ENCODE data around the gene SERTM2. TPM values are rescaled to one million over a fixed set of nuclear protein-coding genes. Genes with fewer than 3 reads are reported as not detected.

Gene SERTM2
- total RNA-seq, 6 experiments from 2014 or later, result 0.06 to 29.1 (median 0.25) TPM

DNA sequence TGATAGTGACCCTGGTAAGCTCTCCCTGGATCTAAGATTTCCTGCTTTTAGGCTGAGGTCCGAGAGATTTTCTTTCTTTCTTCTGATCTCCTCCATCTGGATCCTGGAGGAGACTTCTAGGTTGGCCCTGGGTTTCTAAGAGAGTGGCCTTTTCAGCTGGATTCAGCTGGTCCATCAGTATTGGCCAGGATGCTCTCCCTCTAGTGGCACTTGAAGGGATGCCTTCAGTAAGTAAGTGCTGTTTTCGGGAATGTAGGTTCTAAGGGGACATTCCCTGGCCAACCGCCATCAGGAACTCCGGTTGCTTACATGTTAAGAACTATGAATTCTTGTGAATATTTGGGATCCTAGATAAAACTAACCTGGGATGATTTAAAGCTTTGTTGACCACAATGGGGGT, 56.9 kb downstream of the SERTM2 start:
- intact Hi-C loops (cut with DNase I), result no loop called here
- ATAC-seq (peak; percentile 76 to 85 (median 80)), DNase-seq (peak in 2 of 3 donors; percentile 15 to 35)
- TF ChIP-seq POLR2A (IDR thresholded peaks at IDR 0.05) (no peak), CTCF (IDR thresholded peaks at IDR 0.05) (peak; percentile 31 to 68 (median 56))
- WGBS (ENCODE audit: insufficient coverage, low coverage, low lambda C conversion rate, missing lambda C conversion rate), result 37% methylated on average over 4 of the region's 4 CpGs
- Histone ChIP-seq H3K36me3 (no peaks in the 10 kb centered on the region), H3K4me3 (no peak overlapping the region), H3K27me3 (no peaks in the 10 kb centered on the region), H3K4me1 (no peaks in the 10 kb centered on the region), H3K9me3 (no peaks in the 10 kb centered on the region), H3K27ac (no peak overlapping the region)

- intact Hi-C loops (cut with DNase I), result no loop called here
- WGBS (ENCODE audit: insufficient coverage, low coverage, low lambda C conversion rate, missing lambda C conversion rate), result 8% methylated on average over 1 of the region's 1 CpG
- no peak for TF ChIP-seq POLR2A (IDR thresholded peaks at IDR 0.05)
- TF ChIP-seq CTCF (IDR thresholded peaks at IDR 0.05), result no peak
Observed at GRCh38 chrX:111568817-111569216, 57.4 kb downstream of the SERTM2 start.

More at GRCh38 chrX:111568817-111569216, 57.4 kb downstream of the SERTM2 start:
- H3K36me3 ChIP-seq, result no peaks in the 10 kb centered on the region
- ATAC-seq (no peak), DNase-seq (no peak)
- no peak overlapping the region for H3K27ac ChIP-seq
- H3K9me3 ChIP-seq, result no peaks in the 10 kb centered on the region
- H3K4me1 ChIP-seq, result no peaks in the 10 kb centered on the region
- H3K27me3 ChIP-seq, result no peaks in the 10 kb centered on the region
- H3K4me3 ChIP-seq, result no peak overlapping the region

Other genes with a start within 250 kb of the SERTM2 start
- under 1 TPM; 0.12 to 0.44 (median 0.17) TPM for gene CAPN6, start 241.2 kb upstream of the SERTM2 start, total RNA-seq
- gene DCX, start 99.5 kb upstream of the SERTM2 start, total RNA-seq, result under 1 TPM in 3 of 6 experiments, not detected in 3; 0.09 to 0.25 (median 0.25) TPM
- 10 to 100 TPM; 17.8 to 50.6 (median 25.7) TPM for gene ALG13, start 169.5 kb downstream of the SERTM2 start, total RNA-seq